GM19397 (cell line): Measurements from ENCODE around the gene PPP1R1B.
"Not testable (repeated sequence)": the region's sequence is repeated elsewhere in the genome, so short reads cannot be mapped to it uniquely, and the experiment has no call there.

ENCODE experiments used
- ATAC-seq: cut with Tn5 transposase; IDR thresholded peaks from one replicate; pipeline ENCODE4 v1.9.1; 2021; ENCODE audit warnings: mild to moderate bottlenecking, moderate library complexity; ENCODE audit not compliant: unreplicated experiment

The PPP1R1B gene

GRCh38 chr17:39626171-39627046 is at the start of gene PPP1R1B:
PPP1R1B (plus strand) TSS chr17:39626952; CDS start chr17:39627393, 441 bp downstream.
- no peak for ATAC-seq

- ATAC-seq, result no peak
These were observed 48.5 kb upstream of the PPP1R1B start for GRCh38 chr17:39578272-39578671.

GRCh38 chr17:39579318-39580081 is 47.3 kb upstream of the PPP1R1B start:
- ATAC-seq, result no peak

GRCh38 chr17:39580082-39580468 is 46.7 kb upstream of the PPP1R1B start:
- no peak for ATAC-seq

- ATAC-seq, result no peak
These were observed 45.5 kb upstream of the PPP1R1B start for GRCh38 chr17:39581071-39581758.

- no peak for ATAC-seq
These were observed 45.0 kb upstream of the PPP1R1B start for GRCh38 chr17:39581759-39582085.

- no peak for ATAC-seq
These were observed 44.1 kb upstream of the PPP1R1B start for GRCh38 chr17:39582658-39583057.

- not testable (repeated sequence) for ATAC-seq
These were observed 36.6 kb upstream of the PPP1R1B start for GRCh38 chr17:39590180-39590579.

GRCh38 chr17:39591958-39592954 is 34.5 kb upstream of the PPP1R1B start:
- ATAC-seq, result no peak

- ATAC-seq, result no peak
These were observed 33.4 kb upstream of the PPP1R1B start for GRCh38 chr17:39593371-39593770.

- no peak for ATAC-seq
These were observed 31.5 kb upstream of the PPP1R1B start for GRCh38 chr17:39595294-39595693.

- no peak for ATAC-seq
These were observed 30.7 kb upstream of the PPP1R1B start for GRCh38 chr17:39595928-39596510.

GRCh38 chr17:39596543-39597267 is 30.0 kb upstream of the PPP1R1B start:
- ATAC-seq, result no peak

- ATAC-seq, result no peak
These were observed 29.2 kb upstream of the PPP1R1B start for GRCh38 chr17:39597372-39598046.

GRCh38 chr17:39598047-39598481 is 28.7 kb upstream of the PPP1R1B start:
- ATAC-seq, result no peak

GRCh38 chr17:39598630-39599003 is 28.1 kb upstream of the PPP1R1B start:
- ATAC-seq, result no peak

- no peak for ATAC-seq
These were observed 27.6 kb upstream of the PPP1R1B start for GRCh38 chr17:39599004-39599664.

GRCh38 chr17:39599665-39600231 is 27.0 kb upstream of the PPP1R1B start:
- no peak for ATAC-seq
